HG03432 (cell line): ENCODE data around the gene LAMC3.

Experiments used
- ATAC-seq: cut with Tn5 transposase; IDR thresholded peaks from one replicate; pipeline ENCODE4 v1.9.1; 2021; ENCODE audit warnings: mild to moderate bottlenecking, moderate library complexity; ENCODE audit not compliant: unreplicated experiment

The LAMC3 gene

DNA sequence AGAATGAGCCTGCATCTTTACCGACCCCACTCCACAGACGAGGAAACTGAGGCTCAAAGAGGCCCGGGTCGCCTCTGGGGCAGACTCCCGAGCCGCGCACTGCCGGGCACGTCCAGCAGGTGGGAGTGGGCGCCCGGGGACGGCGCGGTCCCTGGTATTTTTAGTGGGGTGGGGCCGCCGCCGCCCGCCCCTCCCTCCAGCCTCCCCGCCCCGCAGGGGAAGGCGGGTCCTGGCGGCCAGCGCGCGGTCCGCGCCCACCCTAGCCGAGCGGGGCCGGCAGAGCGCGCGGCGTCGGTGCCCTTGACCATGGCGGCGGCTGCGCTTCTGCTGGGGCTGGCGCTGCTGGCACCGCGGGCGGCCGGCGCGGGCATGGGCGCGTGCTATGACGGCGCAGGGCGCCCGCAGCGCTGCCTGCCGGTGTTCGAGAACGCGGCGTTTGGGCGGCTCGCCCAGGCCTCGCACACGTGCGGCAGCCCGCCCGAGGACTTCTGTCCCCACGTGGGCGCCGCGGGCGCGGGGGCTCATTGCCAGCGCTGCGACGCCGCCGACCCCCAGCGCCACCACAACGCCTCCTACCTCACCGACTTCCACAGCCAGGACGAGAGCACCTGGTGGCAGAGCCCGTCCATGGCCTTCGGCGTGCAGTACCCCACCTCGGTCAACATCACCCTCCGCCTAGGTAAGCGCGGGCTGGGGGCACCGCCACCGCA, at the start of gene LAMC3:
TSS of gene LAMC3 (plus strand) at position 266 of the 710 bp plus-strand sequence. CDS start at position 307, 41 bp downstream.
- ATAC-seq: no peak

DNA sequence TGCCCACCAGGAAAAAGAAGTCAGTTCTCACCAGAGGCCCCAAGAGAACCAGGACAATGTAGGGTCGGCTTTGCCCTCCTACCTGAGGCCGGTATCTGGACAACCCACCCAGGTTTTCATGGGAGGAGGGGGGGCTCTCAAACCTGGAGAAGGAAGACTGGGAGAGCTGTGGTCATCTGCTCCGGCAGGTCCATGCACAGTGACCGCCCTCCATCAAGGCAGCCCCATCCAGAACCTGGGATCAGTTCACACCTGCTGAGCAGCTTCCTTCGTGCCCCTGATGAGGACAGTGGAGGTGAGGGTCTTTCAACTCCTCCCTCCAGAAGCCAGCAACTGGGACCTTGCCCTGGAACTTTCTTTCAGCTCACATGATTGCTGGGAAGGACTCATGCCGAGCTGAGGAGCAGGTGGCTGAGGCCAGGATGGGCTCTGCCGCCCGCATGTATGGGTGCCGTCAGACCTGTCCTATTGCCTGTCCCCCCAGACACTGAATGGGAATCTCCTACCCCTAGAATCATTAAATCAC, 49.1 kb upstream of the LAMC3 start:
- ATAC-seq: no peak

DNA sequence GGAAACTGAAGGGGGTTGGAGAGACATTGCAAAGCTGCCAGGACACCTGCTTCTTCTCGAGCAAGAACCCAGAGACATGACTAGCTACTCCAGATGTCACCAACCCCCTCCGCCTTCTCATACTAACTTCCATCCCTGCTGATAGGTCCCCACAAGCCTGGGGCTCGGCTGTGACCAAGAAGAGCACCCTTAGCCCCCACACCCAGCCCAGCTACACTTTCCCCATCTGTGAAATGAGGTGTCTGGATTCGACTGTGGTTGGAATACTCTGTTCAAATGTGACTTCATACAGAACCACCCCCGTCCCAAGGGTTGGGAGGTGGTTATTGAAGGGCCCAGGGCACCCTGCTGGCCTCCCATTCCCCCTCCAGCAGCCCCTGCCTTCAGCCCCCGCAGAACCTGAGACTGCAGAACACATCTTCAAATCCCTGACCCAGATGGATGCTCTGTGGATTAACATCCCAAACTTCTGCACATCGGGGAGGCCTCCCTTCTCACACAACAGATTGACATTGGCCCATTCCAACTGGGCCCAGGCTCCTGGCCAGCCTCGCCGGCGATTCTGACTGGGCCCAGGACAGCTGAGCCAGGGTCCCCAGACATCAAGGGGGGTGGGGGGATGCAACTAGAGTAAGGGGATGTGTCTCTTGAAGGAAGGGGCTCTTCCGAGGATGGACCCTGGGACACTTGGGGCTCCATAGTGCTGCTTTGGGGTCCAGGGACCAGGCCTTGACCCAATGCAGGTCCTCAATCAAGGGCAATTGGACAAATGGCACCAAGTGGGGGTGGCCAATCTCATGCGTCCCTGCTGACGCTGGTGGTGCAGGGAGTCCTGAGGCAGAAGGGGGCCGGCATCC, 48.2 kb upstream of the LAMC3 start:
- ATAC-seq: no peak

DNA sequence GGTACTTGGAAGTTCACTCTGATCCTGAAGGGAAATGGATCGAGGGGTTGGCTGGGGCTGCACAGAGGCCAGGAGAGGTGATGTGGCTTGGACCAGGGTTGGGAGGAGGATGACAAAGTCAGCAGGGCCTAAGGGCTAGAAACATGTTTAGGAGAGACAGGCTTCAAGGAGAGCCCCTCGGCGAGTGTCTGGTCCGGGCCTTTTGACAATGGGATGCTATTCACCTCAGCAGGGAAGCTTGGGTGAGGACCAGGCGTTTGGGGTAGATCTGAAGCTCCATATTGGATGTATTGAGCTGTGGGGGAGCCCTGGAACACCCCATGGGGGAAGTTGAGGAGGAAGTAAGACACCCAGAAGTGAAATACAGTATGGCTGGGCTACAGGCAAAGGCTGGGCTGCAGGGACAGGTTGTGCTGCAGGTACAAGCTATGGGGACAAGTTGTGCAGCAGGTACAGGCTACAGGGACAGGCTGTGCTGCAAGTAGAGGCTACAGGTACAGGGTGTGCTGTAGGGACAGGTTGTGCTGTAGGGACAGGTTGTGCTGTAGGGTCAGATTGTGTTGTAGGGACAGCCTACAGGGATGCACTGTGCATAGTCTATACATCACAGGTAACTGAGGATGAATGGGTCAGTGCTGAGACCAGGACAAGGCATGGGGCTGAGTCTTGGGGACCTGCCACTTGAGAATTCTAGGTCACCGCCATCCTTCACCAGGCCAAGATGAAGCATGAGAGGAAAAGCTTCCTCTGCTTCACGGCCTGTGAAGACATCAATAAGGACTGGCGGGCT, 47.3 kb upstream of the LAMC3 start:
- ATAC-seq: no peak

DNA sequence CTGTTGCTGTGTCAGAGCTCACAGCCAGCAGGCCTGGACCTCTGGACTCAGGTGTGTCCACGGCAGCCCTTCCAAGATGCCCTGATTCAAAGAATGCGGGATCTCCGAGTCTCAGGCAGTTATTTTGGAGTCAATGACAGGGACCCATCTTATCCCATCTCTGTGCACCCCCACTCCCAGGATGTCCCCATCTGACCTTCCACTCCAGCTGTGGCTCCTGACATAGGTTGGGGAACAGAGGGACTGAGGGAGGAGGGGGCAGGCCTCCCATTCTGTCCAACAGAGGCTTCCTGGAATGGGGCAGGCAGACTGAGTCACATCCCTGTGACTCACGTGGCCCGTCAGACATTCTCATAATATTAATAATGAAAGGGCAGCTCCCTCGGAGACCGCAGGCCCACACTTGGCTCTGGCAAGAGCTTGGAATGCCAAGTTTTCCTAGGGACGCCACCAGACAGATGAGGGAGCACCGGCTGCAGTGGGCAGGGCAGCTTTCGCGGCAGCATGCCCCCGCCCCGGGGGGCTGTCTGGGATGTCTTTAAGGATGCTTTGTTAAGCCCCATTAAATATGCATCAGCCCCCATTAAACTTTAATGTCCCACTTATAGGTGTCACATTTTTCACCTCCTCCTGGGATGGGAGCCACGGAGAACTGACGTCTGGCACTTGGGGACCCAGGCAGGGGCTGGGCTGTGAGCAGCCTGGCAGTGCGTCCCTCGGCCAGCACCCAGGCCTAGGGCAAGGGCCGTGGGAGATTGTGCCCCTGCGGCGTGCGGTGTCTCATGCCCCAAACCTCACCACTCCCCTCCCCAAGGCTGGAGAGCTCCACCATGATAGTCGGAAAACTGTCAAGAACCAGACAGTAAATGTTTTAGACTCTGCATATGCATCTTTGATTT, 46.3 kb upstream of the LAMC3 start:
- no peak for ATAC-seq

DNA sequence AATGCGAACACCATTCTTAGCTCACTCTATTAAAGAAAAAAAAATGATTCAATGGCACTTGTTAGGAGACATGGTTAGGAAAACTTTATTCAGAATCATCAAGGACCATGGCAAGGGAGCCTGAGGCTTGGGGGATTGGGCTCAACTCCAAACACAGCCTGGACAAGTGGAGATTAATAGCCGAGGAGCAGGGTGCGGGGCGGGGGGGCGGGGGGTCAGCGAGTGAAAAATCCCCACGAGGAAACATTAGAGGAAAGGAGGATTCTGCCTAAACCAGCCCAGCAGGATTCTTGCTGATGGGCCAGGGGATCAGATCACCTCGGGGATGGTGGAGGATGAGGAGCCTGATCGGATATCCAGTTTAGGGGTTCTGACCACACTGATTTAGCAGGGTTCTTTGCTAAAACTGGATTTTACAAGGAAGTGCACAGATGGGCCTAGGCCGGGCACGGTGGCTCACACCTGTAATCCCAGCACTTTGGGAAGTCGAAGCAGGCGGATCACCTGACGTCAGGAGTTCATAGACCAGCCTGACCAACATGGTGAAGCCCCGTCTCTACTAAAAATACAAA, 45.6 kb upstream of the LAMC3 start:
- no peak for ATAC-seq

DNA sequence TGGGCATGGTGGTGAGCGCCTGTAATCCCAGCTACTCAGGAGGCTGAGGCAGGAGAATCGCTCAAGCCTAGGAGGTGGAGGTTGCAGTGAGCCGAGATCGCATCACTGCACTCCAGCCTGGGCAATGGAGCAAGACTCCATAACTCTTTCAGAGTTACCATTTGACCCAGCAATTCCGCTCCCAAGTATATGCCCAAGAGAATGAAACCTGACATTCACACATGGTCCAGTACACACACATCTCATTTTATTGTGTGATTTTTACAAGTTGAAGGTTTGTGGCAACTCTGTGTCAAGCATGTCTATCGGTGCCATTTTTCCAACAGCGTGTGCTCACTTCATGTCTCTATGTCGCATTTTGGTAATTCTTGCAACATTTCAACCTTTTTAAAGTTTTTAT, 45.1 kb upstream of the LAMC3 start:
- no peak for ATAC-seq

DNA sequence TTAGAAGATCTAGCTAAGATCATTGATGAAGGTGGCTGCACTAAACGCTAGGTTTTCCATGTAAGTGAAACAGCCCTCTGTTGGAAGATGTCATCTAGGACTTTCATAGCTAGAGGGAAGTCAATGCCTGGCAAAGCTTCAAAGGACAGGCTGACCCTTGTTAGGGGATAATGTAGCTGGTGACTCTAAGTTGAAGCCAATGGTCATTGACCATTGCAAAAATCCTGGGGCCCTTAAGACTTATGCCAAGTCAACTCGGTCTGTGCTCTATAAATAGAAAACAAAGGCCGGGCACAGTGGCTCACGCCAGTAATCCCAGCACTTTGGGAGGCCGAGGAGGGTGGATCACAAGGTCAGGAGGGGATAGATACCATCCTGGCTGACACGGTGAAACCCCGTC, 43.3 kb upstream of the LAMC3 start:
- ATAC-seq: no peak

DNA sequence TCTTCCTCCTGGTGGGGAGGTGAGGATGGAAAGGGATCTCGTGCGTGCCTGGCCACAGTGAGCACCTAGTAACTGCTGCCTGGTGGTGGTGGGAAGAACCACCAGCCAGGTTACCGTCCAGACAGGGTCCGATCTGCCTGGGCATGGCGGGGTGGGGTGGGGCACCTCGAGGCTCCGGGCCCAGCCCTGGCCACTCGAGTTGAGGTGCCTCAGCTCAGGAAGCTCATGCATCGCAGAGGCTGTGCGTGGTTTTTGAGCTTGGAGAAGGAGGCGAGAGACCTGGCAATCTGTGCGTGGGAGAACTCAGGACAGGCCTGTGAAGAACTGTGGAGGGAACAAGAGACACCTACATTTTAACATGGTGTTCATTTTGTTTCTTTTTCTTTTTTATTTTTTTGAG, 38.9 kb upstream of the LAMC3 start:
- ATAC-seq: no peak

DNA sequence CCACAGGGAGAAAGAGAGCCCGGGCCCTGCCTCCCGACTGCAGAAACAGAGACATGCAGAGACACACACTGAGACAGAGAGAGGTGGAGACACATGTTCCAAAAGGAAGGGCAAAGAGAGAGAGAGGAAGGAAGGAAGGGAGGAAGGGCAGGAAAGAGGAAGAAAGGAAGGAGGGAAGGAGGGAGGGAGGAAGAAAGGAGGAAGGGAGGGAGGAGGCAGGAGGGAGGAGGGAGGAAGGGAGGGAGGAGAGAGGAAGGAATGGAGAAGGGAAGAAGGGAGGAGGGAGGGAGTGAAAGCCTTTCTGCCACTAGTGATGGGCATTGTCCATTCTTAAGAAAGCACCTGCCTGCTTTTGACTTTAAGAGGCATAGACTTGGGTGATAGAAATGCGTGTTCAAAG, 38.1 kb upstream of the LAMC3 start:
- no peak for ATAC-seq

DNA sequence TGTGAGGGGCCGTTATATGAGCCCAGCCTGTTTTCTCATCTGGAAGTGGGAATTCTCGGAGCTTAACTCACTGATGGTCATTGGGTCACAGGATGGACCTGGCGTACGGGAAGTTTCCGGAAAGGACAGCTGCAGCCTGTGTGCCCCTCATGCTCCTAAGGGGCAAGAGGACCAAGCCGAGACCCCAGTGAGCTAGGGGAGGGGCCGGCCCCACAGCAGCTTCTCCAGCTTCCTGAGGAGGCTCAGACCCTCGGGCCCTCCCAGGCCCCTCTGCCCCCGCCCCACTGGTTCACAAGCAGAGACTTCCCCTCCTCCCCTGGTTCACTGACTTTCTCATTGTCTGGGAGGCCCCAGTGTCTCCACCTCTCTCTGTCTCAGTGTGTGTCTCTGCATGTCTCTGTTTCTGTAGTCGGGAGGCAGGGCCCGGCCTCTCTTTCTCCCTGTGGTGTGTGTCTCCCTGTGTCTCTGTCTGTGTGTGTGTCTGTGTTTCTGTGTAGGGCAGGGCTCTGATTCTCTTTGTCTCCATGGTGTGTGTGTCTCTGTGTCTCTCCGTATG, 37.6 kb upstream of the LAMC3 start:
- ATAC-seq: no peak

DNA sequence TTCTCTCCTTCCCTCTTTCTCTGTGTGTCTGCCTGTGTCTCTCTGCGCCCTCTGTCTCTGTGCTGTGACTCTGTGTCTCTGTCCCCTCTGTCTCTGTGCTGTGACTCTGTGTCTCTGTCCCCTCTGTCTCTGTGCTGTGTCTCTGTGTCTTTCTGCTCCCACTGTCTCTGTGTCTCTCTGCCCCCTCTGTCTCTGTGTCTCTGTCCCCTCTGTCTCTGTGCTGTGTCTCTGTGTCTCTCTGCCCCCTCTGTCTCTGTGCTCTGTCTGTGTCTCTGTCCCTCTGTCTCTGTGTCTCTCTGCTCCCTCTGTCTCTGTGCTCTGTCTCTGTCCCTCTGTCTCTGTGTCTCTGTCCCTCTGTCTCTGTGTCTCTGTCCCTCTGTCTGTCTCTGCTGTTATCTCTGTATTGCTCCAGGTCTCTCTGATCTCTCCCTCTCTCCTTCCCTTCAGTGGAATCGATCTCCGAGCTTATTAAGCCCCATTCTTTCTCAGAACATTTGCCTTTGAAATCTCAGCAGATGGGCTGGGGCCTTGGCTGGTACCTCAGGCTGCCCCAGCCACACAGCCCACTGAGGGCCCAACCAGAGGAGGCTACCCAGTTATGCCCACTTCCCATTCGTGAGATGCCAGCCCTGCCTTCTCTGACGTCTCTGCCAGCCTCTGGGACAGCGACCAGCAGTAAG, 36.6 kb upstream of the LAMC3 start:
- no peak for ATAC-seq

DNA sequence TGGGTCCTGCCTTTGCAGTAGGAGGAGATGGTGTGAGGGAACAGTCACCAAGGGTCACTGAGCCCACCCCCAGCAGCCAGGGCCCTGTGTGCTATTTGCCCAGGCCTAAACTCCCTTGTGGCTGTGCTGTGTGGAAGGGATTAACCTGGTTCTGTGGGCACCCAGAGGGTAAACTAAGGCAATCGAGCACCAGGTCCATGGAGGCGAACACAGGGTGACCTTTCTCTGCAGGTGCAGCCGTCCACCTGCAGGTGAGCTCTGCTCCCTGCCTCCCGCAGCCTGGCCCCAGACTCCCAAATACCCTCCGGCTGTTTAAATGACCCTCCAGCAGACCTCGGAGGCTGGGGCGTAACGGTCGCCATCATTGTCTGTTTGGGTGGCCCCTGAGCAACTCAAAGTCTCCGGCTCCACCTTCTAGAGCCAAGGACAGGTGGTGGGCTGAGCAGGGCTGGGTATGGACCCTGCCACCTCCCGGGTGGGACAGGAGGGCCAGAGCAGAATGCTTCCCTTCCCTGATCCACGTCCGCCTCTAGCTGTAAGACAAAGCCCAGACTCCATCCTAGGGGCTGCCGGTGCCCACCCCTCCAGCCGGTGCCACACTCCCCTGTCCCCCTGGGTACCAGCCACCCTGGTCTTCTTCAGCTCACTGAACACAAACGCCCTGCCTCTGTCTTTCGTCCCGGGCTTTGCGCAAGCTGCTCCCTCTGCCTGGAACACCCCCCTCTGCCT, 35.9 kb upstream of the LAMC3 start:
- no peak for ATAC-seq

DNA sequence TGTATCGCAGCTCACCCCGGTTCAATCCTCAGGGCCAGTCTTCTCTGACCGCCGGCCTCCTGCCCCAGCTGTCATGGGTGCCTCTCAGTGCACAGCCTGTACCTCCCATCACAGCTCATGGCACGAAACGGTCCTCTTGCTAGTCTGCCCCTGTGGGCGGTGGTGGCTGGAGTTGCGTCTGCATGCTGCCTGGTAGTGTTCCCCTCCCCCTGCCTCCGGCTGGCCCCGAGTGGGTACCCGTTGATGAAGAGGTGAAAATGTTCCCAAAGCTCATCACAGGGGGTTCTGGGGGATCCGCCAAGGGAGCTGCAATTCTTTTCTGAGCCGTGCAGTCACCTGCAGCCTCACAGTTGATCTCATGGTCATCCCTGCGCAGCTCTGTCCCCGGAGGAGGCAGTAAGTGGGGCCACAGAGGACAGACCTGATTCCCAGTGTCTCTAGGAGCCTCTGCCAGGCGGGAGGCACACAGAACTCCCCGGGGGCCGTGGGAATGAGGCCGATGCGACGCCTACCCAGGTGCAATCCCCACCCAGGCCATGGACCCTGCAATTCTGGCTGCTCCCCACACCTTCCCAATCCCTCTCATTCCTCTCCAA, 35.2 kb upstream of the LAMC3 start:
- no peak for ATAC-seq

DNA sequence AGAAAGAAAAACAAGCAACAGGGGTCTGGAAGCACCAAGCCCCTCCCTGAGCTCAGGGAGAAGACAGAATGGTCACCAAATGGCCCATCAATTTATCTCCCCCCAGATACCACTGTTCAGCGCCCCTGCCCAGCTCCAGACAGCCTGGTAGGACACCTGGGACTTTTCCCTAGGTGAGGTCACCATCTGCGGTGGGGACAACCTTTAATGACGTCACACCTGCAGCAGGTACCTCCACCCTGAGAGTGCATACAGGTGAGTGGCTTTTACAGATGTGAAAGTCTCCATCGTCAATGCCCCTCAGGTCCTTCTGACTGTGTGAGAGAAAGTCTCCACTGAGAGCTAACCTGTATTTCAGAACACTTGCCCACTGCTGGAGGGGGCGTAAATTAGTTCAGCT, 34.3 kb upstream of the LAMC3 start:
- ATAC-seq: no peak

DNA sequence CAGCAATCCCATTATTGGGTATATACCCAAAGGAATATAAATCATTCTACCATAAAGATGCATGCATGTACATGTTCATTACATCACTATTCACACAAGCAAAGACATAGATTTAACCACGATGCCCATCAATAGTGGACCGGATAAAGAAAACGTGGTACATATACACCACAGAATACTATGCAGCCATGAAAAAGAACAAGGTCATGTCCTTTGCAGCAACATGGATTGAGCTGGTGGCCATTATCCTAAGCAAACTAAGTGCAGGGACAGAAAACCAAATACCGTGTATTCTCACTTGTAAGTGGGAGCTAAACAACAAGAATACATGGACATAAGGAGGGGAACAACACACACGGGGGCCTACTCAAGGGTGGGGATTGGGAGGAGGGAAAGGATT, 33.8 kb upstream of the LAMC3 start:
- no peak for ATAC-seq

DNA sequence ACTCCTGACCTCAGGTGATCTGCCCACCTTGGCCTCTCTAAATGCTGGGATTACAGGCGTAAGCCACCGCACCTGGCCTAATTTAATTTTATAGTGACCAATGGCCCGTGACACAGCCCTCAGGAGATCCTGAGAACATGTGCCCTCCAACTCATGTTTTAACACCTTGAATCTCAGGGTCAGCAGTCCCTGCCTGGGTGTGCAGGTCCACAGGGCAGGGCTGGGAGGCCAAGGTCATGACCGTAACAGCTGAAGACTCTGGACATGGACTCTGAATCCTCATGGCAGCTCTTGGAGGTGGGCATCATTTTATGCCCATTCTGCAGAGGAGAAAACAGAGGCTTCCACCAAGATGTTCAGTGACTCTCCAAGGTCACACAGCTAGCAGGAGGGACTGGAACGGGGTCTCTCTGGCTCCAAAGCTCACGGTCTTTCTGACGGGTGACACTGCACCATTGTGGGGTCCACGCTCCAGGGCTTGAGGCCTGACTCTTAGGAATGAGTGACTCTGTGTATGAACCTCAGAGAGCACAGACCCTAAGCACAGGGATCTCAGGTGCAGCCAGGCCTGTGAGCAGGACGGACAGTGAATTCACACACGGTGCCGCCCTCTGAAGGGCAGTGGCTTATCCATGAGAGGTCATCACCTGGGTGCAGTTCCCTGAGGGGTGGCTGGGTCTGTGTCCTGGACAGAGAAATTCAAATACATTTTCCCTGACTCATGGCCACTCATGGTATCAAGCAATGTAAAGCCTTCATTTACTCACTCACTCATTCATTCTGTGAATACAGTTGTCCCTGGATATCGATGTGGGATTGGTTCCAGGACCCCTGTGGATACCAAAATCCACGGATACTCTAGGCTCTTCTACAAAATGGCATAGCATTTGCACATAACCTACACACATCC, 32.8 kb upstream of the LAMC3 start:
- ATAC-seq: no peak
